OCI-LY3 (cell line): Measurements from ENCODE around the gene NEURL1.

Experiments used
- H2AFZ ChIP-seq: fragments of 200-600, 300-600 bp; shearing (Covaris generic); 2 replicates; pipeline ENCODE4 v1.6.0; 2014; ENCODE audit warnings: antibody characterized with exemption, low read depth, low read length
- H3K27ac ChIP-seq: fragments of 200-600, 300-600 bp; sonication (generic); 2 replicates; pipeline ENCODE4 v1.5.1; 2014; ENCODE audit warnings: mild to moderate bottlenecking, low read length, moderate library complexity, mixed read lengths
- H3K27me3 ChIP-seq: fragments of 200-600, 300-600 bp; sonication (generic); 2 replicates; pipeline ENCODE4 v1.6.1; 2014; ENCODE audit warnings: low read depth, low read length, mixed read lengths
- H3K36me3 ChIP-seq: fragments of 200-600, 300-600 bp; sonication (generic); replicated peaks from 2 replicates; pipeline ENCODE3; 2014; ENCODE audit warnings: low read depth, low read length, mixed read lengths
- H3K4me1 ChIP-seq: fragments of 300-600, 200-600 bp; sonication (generic); 2 replicates; pipeline ENCODE4 v1.6.1; 2014; ENCODE audit warnings: low read length, mixed read lengths
- H3K4me2 ChIP-seq: fragments of 200-600, 300-600 bp; sonication (generic); 2 replicates; pipeline ENCODE4 v1.6.1; 2014; ENCODE audit warnings: low read length, mixed read lengths
- H3K4me3 ChIP-seq: fragments of 300-600, 200-600 bp; sonication (generic); 2 replicates; pipeline ENCODE4 v1.5.1; 2014; ENCODE audit warnings: antibody characterized with exemption, mild to moderate bottlenecking, low read length, moderate library complexity
- H3K79me2 ChIP-seq: fragments of 300-600, 200-600 bp; shearing (Covaris generic); 2 replicates; pipeline ENCODE4 v1.6.1; 2014; ENCODE audit warnings: mild to moderate bottlenecking, low read length, mixed read lengths
- H3K9ac ChIP-seq: fragments of 300-600, 200-600 bp; shearing (Covaris generic); 2 replicates; pipeline ENCODE4 v1.6.0; 2014; ENCODE audit warnings: mild to moderate bottlenecking, low read length, moderate library complexity
- H3K9me3 ChIP-seq: fragments of 200-600, 300-600 bp; shearing (Covaris generic); 2 replicates; pipeline ENCODE4 v1.6.1; 2014; ENCODE audit warnings: low read length, mixed read lengths; ENCODE audit not compliant: insufficient read depth
- H4K20me1 ChIP-seq: fragments of 200-600, 300-600 bp; sonication (generic); 2 replicates; pipeline ENCODE4 v1.6.1; 2016; ENCODE audit warnings: low read length, mixed read lengths; ENCODE audit not compliant: insufficient read depth
- CTCF ChIP-seq: fragments of 200-600, 300-600 bp; sonication (generic); IDR thresholded peaks from 2 replicates; pipeline ENCODE4 v1.5.1; 2014; ENCODE audit warnings: antibody characterized with exemption, low read length, low read depth
- EZH2phosphoT487 ChIP-seq: fragments of 200-600 bp; shearing (Covaris generic); IDR thresholded peaks from 2 replicates; pipeline ENCODE4 v1.6.1; 2018; ENCODE audit warnings: antibody characterized with exemption, mixed run types, low read depth

NEURL1 gene

DNA sequence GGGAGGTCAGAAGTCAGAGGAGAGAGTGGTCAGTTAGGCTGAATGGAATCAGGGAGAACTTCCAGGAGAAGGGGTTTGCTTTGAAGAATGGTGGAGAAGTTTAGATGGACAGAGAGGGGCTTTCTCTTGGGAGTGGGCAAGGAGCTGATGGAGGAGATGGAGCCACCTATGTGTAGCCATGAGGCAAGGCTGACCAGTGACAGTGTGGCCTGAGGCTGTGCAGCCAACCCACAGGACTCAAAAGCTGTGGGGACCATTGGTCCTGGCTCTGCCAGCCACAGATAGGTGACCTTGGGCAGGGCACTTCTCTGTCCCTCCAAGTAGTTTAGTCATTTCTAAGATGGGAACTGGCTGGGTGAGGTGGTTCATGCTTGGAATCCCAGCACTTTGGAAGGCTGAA is 18.7 kb downstream of the NEURL1 start:
- Histone ChIP-seq H3K4me1 (peaks cover 6% of the 10 kb centered on the region; the same call in 1 of the 2 replicates), H4K20me1 (no peaks in the 10 kb centered on the region), H3K9me3 (no peaks in the 10 kb centered on the region), H3K9ac (no peak overlapping the region), H3K27me3 (no peaks in the 10 kb centered on the region; the same call in 1 of the 2 replicates), H3K79me2 (no peaks in the 10 kb centered on the region), H3K4me3 (no peak overlapping the region), H2AFZ (no peak overlapping the region), H3K36me3 (no peaks in the 10 kb centered on the region), H3K4me2 (no peak overlapping the region), H3K27ac (no peak overlapping the region)
- TF ChIP-seq CTCF = no peak

GRCh38 chr10:103512591-103513379 is 19.3 kb downstream of the NEURL1 start:
- H3K9ac ChIP-seq = no peak overlapping the region
- H3K27me3 ChIP-seq = no peaks in the 10 kb centered on the region
- no peak overlapping the region for H2AFZ ChIP-seq
- no peak overlapping the region for H3K27ac ChIP-seq
- H3K4me3 ChIP-seq = no peak overlapping the region
- H3K4me2 ChIP-seq = no peak overlapping the region
- H4K20me1 ChIP-seq = no peaks in the 10 kb centered on the region
- no peaks in the 10 kb centered on the region for H3K36me3 ChIP-seq
- H3K79me2 ChIP-seq = no peaks in the 10 kb centered on the region
- no peaks in the 10 kb centered on the region for H3K9me3 ChIP-seq
- H3K4me1 ChIP-seq = peaks cover 6% of the 10 kb centered on the region; the same call in 1 of the 2 replicates
- TF ChIP-seq EZH2phosphoT487 = no peak
- no peak for TF ChIP-seq CTCF

DNA sequence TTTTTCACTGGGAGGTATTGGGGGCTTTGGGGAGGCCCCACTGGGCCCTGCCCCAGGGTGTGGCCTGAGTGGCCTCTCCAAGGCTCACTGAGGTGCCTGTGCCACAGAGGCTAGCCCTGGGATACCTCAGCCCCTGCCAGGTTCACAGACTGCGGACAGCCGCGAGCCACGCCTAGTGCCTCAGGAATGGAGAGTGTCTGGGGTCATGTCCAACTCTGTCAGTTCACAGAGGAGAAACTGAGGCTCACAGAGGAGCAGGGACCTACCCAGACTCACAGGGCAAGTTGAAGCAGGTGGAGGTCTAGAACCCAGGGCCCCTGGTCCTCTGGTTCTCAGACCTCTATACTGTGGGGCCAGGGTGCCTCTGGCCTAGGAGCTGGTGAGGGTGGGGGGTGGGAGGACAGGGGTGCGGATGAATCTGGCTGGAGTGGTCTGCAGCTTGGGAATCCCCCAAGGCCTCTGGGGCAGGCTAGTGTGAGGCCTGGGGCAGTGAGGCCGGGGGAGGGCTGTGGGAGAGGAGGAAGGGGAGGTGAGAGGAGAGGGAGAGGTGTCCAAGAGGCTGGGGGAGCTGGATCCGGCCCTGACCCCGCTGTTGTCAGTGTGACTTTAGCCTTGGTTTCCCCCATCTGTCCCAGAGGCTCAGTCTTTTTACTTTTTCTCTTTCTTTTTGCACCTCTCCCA is 20.0 kb downstream of the NEURL1 start:
- H3K36me3 ChIP-seq = no peaks in the 10 kb centered on the region
- no peak overlapping the region for H3K9ac ChIP-seq
- H3K27me3 ChIP-seq = no peaks in the 10 kb centered on the region
- H3K4me2 ChIP-seq = no peak overlapping the region
- no peaks in the 10 kb centered on the region for H3K9me3 ChIP-seq
- H3K27ac ChIP-seq = no peak overlapping the region
- no peak overlapping the region for H2AFZ ChIP-seq
- H3K79me2 ChIP-seq = no peaks in the 10 kb centered on the region
- TF ChIP-seq CTCF (no peak), EZH2phosphoT487 (no peak)
- H4K20me1 ChIP-seq = no peaks in the 10 kb centered on the region
- no peak overlapping the region for H3K4me3 ChIP-seq
- H3K4me1 ChIP-seq = peaks cover 6% of the 10 kb centered on the region; the same call in 1 of the 2 replicates

DNA sequence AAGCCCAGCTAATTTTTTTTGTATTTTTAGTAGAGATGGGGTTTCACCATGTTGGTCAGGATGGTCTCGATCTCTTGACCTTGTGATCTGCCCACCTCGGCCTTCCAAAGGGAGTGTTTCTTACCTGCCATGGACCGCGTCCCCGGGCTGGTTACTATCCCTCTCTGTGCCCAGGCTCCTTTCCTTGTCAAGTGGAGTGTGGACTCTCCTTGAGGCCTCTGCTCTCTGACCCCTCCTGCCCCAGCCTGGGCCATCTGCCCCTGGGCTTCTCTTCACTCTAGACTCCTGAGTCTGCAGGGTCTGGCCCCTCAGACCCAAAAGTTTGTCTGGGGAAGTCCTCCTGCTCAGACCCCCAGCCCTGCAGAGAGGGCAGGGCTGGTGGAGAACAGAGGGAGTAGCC is 20.7 kb downstream of the NEURL1 start:
- no peaks in the 10 kb centered on the region for H3K36me3 ChIP-seq
- H4K20me1 ChIP-seq = no peaks in the 10 kb centered on the region
- H3K27ac ChIP-seq = no peak overlapping the region
- TF ChIP-seq EZH2phosphoT487 (no peak), CTCF (no peak)
- no peaks in the 10 kb centered on the region for H3K27me3 ChIP-seq
- no peak overlapping the region for H3K9ac ChIP-seq
- H2AFZ ChIP-seq = no peak overlapping the region
- no peaks in the 10 kb centered on the region for H3K79me2 ChIP-seq
- no peak overlapping the region for H3K4me2 ChIP-seq
- H3K4me3 ChIP-seq = no peak overlapping the region
- H3K9me3 ChIP-seq = no peaks in the 10 kb centered on the region
- peaks cover 6% of the 10 kb centered on the region; the same call in 1 of the 2 replicates for H3K4me1 ChIP-seq
